Loucy (cell line): ENCODE results near the gene RAD51B.

Experiments used
- CTCF ChIP-seq: fragments of 200-600 bp; sonication (generic); conservative IDR thresholded peaks from 2 replicates; pipeline ENCODE4 v1.5.1; 2014; ENCODE audit warnings: mild to moderate bottlenecking, antibody characterized with exemption, low read length
- EZH2phosphoT487 ChIP-seq: fragments of 200-600 bp; IDR thresholded peaks from 2 replicates; pipeline ENCODE4 v1.6.1; 2018; ENCODE audit warnings: antibody characterized with exemption, mild to moderate bottlenecking, moderate library complexity, borderline replicate concordance

DNA sequence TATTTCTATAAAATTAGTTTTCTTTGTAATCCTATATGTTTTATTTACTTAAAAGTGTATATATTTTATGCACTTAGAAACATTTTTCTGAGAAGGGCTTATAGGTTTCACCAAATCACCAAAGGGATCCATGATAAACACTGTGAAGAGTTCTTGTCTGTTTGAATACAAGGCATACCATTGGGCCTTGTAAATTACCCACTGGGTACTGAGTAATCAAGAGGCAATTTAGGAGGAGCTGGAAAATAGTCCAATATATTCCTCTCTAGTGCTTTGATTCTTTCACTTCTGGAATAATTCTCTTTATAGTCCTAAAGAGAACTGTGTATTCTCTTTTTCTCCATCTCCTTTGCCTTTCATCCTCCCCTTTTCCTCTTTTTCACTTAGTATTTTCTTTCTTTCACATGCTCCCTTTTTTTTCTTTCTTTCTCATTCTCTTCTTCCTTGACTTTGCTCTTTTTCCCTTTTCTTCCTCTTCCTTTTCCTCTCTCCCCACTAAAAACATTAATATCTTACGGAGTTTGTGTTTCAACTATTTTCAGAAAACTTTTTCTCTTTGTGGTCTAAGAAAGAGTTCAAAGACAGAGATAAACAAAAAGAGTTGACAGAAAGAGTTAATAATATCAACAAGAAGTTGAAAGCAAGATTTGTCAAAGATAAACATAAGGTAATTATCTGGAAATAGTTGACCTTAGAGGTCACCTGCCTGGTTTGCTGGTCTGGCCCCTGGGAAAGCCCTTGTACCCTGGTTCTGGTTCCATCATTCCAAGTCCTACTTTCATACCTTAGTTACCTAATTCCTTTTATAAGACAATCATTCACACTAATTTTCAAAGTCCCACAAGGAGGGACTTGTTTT, 435.3 kb downstream of the RAD51B start:
- no peak for TF ChIP-seq CTCF
- no peak for TF ChIP-seq EZH2phosphoT487
